ENCODE measurements around the gene GRAPL.
A peak's percentile ranks its signal among the peaks of the same experiment; 100 is the strongest.
"Not testable (repeated sequence)": the region's sequence is repeated elsewhere in the genome, so short reads cannot be mapped to it uniquely, and the experiment has no call there.

Gene GRAPL

DNA sequence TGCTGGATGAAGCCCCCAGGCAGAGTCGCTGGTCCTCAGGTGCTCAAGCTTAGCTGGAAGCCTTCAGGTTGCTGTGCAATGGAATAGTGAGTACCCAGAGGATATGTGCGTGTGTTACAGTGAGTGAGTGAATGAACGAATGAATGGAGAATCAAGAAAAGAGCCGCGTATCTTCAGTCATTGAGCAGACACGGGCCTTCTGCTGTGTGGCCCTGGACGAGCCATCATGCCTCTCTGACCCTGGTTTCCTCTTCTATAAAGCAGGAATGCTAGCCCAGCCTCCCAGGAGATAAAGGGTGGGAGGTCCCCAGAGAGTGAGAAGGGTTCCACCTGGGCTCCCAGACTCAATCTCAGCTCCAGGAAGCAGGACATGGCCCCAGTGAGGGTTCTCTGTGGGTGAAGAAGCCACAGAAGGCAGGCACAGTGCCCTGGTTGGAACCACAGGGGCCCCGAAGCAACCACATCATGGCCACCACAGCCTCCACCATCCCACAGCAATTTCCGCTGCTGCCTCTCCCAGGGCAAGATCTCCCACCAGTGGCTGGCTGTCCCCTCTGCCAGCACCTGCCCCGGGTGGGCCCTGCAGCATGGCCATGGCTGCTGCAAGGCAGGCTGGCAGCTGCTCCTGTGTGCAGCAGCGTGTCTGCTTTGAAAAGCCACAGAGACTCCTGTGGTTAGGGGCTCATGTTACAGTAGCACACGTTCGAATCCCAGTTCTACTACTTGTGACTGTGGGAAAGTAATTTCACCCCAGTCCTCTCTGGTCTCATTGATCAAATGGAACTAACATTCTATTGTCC is 34.1 kb downstream of the GRAPL start:
- ATAC-seq (ENCODE audit: low read depth); H3K27me3 ChIP-seq (ENCODE audit: insufficient read depth, poor library complexity, severe bottlenecking); H3K4me3 ChIP-seq (ENCODE audit: severe bottlenecking); DNase-seq (ENCODE audit: low spot score); H3K9me3 ChIP-seq (ENCODE audit: severe bottlenecking); H3K27ac ChIP-seq (ENCODE audit: poor library complexity, severe bottlenecking); H3K36me3 ChIP-seq (ENCODE audit: low read depth); H3K4me1 ChIP-seq (ENCODE audit: insufficient read depth, poor library complexity, severe bottlenecking): not testable (repeated sequence)

DNA sequence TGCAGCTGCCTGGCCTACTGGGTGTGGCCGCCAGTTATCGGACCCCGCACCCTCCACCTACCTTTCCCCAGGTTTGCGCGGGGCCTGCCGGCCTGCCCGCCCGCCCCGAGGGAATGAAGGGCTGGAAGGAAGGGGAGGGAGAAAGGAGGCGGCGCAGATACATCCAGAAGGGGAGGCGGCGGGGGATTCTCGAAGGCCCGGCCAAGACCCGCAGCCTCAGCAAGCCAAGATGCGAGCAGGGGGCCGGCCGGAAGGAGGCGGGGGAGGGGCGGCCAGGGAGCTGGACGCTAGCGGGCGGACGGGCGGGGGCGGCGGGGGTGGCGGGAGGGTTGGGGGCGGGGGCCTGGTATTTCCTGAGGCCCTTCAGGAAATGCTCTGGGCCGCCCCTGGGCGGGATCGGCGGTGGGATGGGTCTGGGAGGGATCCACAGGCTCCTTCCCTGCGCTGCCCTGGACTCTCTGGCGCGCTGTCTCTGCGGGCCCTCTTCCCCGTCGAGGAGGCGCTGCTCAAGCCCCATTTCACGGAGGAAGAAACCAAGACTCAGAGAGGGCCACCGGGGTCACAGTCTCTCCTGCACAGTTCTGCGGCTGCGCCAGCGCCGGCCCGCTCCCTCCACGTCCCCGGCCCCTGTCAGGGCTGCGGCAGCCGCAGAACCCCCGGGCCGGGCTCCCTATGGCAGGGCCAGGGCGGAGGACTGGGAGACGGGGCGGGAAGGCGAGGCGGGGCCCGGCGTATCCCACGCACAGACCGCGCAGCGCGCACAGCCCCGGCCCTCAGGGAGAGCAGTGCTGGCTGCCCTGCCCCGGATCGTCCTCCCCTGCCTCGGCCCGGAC is 35.2 kb downstream of the GRAPL start:
- H3K4me3 ChIP-seq (ENCODE audit: severe bottlenecking); DNase-seq (ENCODE audit: low spot score); H3K27me3 ChIP-seq (ENCODE audit: insufficient read depth, poor library complexity, severe bottlenecking); H3K9me3 ChIP-seq (ENCODE audit: severe bottlenecking); H3K4me1 ChIP-seq (ENCODE audit: insufficient read depth, poor library complexity, severe bottlenecking); H3K36me3 ChIP-seq (ENCODE audit: low read depth); H3K27ac ChIP-seq (ENCODE audit: poor library complexity, severe bottlenecking): not testable (repeated sequence)
- ATAC-seq (ENCODE audit: low read depth): peak; percentile 85

GRCh38 chr17:19174422-19174821 is 47.0 kb downstream of the GRAPL start:
- H3K4me1 ChIP-seq (ENCODE audit: insufficient read depth, poor library complexity, severe bottlenecking); H3K27ac ChIP-seq (ENCODE audit: poor library complexity, severe bottlenecking); H3K4me3 ChIP-seq (ENCODE audit: severe bottlenecking); H3K36me3 ChIP-seq (ENCODE audit: low read depth); H3K9me3 ChIP-seq (ENCODE audit: severe bottlenecking); DNase-seq (ENCODE audit: low spot score); H3K27me3 ChIP-seq (ENCODE audit: insufficient read depth, poor library complexity, severe bottlenecking): not testable (repeated sequence)
- 0 out of 3 replicates have a peak, but pooled peaks have one; percentile 19 for ATAC-seq (ENCODE audit: low read depth)

DNA sequence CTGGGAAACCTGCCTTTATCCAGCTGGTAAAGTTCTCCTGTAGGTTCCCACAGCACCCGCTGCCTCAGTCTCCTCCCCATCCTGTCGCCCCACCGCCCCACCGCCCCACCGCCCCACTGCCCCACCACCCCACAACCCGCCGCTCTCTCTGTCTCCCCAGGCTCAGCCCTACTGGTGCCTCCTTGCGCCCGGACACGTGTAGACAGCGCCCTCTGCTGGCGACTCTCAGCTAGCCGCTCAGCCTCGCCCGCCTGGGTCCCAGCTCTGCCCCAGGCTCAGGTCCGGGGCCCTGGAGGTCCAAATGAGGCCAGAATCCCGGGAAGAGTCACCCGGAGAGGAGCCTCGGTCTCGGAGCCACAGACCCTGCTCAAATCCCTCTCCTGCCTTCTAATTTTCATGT is 48.0 kb downstream of the GRAPL start:
- not testable (repeated sequence) for H3K27me3 ChIP-seq (ENCODE audit: insufficient read depth, poor library complexity, severe bottlenecking); H3K4me1 ChIP-seq (ENCODE audit: insufficient read depth, poor library complexity, severe bottlenecking); DNase-seq (ENCODE audit: low spot score); H3K36me3 ChIP-seq (ENCODE audit: low read depth); H3K27ac ChIP-seq (ENCODE audit: poor library complexity, severe bottlenecking); H3K9me3 ChIP-seq (ENCODE audit: severe bottlenecking); H3K4me3 ChIP-seq (ENCODE audit: severe bottlenecking)
- ATAC-seq (ENCODE audit: low read depth): peak; percentile 97

GRCh38 chr17:19181040-19181875 is 53.9 kb downstream of the GRAPL start:
- not testable (repeated sequence) for H3K4me3 ChIP-seq (ENCODE audit: severe bottlenecking); H3K4me1 ChIP-seq (ENCODE audit: insufficient read depth, poor library complexity, severe bottlenecking); H3K36me3 ChIP-seq (ENCODE audit: low read depth); H3K27me3 ChIP-seq (ENCODE audit: insufficient read depth, poor library complexity, severe bottlenecking); H3K9me3 ChIP-seq (ENCODE audit: severe bottlenecking); DNase-seq (ENCODE audit: low spot score); H3K27ac ChIP-seq (ENCODE audit: poor library complexity, severe bottlenecking)
- peak; percentile 88 for ATAC-seq (ENCODE audit: low read depth)

DNA sequence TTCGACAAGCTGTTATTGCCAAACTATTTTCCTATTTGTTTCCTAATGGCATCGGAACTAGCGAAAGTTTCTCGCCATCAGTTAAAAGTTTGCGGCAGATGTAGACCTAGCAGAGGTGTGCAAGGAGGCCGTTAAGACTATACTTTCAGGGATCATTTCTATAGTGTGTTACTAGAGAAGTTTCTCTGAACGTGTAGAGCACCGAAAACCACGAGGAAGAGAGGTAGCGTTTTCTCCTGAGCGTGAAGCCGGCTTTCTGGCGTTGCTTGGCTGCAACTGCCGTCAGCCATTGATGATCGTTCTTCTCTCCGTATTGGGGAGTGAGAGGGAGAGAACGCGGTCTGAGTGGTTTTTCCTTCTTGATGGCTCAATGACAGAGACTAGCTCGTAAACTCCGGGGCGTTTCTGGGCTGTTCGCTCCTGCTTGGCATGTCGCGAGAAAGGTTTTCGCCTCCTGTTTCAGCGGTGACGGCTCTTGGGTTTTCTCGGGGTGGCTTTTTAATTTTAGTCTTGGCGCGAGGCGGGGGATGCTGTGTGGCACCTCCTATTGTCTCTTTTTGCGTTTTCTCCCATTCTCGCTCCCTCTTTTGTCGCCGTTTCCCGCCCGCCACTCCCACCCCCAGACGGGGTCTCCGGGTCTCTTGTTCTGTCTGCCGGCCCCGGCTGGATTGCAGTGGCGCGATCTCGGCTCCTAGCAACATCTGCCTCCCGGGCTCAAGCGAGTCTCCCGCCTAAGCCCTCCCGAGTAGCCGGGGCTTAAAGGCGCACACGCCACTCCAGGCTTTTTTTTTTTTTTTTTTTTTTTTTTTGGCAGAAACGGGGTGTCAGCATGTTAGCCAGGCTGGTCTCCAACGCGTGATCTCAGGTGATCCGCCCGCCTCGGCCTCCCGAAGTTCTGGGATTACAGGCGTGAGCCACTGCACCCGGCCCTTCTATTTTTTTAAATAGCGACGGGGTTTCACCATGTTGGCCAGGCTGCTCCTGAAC is 60.8 kb downstream of the GRAPL start:
- not testable (repeated sequence) for DNase-seq (ENCODE audit: low spot score); H3K9me3 ChIP-seq (ENCODE audit: severe bottlenecking); H3K27ac ChIP-seq (ENCODE audit: poor library complexity, severe bottlenecking); H3K36me3 ChIP-seq (ENCODE audit: low read depth); ATAC-seq (ENCODE audit: low read depth); H3K4me3 ChIP-seq (ENCODE audit: severe bottlenecking); H3K27me3 ChIP-seq (ENCODE audit: insufficient read depth, poor library complexity, severe bottlenecking); H3K4me1 ChIP-seq (ENCODE audit: insufficient read depth, poor library complexity, severe bottlenecking)

DNA sequence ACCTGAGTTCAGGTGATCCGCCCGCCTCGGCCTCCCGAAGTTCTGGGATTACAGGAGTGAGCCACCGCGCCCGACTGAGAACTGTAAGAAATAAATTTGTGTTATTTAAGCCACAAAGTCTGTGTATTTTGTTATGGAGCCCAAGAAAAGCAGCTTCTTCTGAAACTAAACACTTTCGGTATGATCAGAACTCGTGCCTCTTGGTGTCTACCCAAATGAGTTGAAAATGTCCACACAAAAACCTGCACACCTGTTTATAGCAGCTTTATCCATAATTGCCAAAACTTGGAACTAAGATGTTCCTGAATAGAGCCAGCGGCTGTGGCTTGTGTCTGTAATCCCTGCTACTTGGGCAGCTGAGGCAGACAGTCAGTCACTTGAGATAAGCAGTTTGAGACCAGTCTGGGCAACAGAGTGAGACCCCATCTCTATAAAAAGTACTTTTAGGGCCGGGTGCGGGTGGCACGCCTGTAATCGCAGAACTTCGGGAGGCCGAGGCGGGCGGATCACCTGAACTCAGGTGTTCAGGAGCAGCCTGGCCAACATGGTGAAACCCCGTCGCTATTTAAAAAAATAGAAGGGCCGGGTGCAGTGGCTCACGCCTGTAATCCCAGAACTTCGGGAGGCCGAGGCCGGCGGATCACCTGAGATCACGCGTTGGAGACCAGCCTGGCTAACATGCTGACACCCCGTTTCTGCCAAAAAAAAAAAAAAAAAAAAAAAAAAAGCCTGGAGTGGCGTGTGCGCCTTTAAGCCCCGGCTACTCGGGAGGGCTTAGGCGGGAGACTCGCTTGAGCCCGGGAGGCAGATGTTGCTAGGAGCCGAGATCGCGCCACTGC is 61.7 kb downstream of the GRAPL start:
- H3K27ac ChIP-seq (ENCODE audit: poor library complexity, severe bottlenecking); DNase-seq (ENCODE audit: low spot score); H3K36me3 ChIP-seq (ENCODE audit: low read depth); H3K9me3 ChIP-seq (ENCODE audit: severe bottlenecking); H3K4me3 ChIP-seq (ENCODE audit: severe bottlenecking); H3K4me1 ChIP-seq (ENCODE audit: insufficient read depth, poor library complexity, severe bottlenecking); H3K27me3 ChIP-seq (ENCODE audit: insufficient read depth, poor library complexity, severe bottlenecking): not testable (repeated sequence)
- peak; percentile 49; the same call in 1 of the 3 replicates for ATAC-seq (ENCODE audit: low read depth)

DNA sequence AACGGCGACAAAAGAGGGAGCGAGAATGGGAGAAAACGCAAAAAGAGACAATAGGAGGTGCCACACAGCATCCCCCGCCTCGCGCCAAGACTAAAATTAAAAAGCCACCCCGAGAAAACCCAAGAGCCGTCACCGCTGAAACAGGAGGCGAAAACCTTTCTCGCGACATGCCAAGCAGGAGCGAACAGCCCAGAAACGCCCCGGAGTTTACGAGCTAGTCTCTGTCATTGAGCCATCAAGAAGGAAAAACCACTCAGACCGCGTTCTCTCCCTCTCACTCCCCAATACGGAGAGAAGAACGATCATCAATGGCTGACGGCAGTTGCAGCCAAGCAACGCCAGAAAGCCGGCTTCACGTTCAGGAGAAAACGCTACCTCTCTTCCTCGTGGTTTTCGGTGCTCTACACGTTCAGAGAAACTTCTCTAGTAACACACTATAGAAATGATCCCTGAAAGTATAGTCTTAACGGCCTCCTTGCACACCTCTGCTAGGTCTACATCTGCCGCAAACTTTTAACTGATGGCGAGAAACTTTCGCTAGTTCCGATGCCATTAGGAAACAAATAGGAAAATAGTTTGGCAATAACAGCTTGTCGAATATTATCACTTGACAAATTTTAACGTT is 62.5 kb downstream of the GRAPL start:
- not testable (repeated sequence) for H3K27ac ChIP-seq (ENCODE audit: poor library complexity, severe bottlenecking); H3K9me3 ChIP-seq (ENCODE audit: severe bottlenecking); H3K27me3 ChIP-seq (ENCODE audit: insufficient read depth, poor library complexity, severe bottlenecking); H3K4me3 ChIP-seq (ENCODE audit: severe bottlenecking); DNase-seq (ENCODE audit: low spot score); H3K36me3 ChIP-seq (ENCODE audit: low read depth); ATAC-seq (ENCODE audit: low read depth); H3K4me1 ChIP-seq (ENCODE audit: insufficient read depth, poor library complexity, severe bottlenecking)

DNA sequence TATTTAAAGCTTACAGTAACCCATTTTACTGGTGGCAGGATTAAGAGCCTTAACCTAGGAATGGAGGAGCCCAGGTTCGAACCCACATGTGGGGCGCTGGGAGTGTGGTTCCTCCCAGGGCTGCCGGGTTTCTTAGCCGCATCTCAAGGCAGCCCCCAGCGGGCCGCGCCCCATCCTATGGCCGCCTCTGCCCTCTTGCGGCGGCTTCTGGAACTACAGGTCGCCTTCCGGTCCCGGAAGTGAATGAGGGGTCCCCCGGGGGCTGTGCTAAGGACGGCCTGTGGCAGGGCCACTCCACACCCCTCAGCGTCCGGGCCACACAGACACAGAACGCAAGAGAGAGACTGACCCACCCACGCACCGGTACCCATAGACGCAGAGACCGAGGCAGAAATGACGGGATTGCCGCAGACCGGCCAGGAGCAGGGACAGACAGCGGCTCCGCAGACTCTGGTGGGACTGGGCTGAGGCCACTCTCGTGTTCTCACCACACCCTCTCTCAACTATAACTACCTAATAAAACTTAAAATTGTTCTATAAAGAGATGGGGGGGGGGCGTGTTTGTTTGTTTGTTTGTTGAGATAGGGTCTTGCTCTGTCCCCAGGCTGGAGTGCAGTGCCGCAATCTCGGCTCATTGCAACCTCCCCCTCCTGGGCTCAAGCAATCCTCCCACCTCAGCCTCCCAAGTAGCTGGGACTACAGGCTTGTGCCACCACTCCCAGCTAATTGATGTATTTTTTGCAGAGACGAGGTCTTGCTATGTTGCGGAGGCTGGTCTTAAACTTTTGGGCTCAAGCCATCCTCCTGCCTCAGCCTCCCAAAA is 69.2 kb downstream of the GRAPL start:
- not testable (repeated sequence) for H3K36me3 ChIP-seq (ENCODE audit: low read depth); H3K27me3 ChIP-seq (ENCODE audit: insufficient read depth, poor library complexity, severe bottlenecking); H3K4me1 ChIP-seq (ENCODE audit: insufficient read depth, poor library complexity, severe bottlenecking); H3K9me3 ChIP-seq (ENCODE audit: severe bottlenecking); DNase-seq (ENCODE audit: low spot score); H3K4me3 ChIP-seq (ENCODE audit: severe bottlenecking); H3K27ac ChIP-seq (ENCODE audit: poor library complexity, severe bottlenecking)
- peak; percentile 89 for ATAC-seq (ENCODE audit: low read depth)

Measured in RWPE2 (cell line).